A673 (cell line): Measurements from ENCODE around the gene EPHA8. TPM values are rescaled to one million over a fixed set of nuclear protein-coding genes. Genes with fewer than 3 reads are reported as not detected.

Source experiments
- BruUV-seq: library from RNA; stranded (reverse); fragments of 400-500 nt; replicated peaks from 2 replicates; lab custom pipeline; 2021; lab: Mats Ljungman, UMichigan
- CTCF ChIA-PET: fragments of 300-600 bp; sonication (Branson Sonifier 250); formaldehyde crosslinking; loops from one replicate; lab custom pipeline; 2022; ENCODE audit warnings: antibody characterized with exemption; lab: Charles Lee
- POLR2A ChIA-PET: fragments of 300-600 bp; sonication (Branson Sonifier 250); formaldehyde crosslinking; loops from one replicate; lab custom pipeline; 2022; ENCODE audit warnings: antibody characterized with exemption; ENCODE audit not compliant: low non-redundant PET; lab: Charles Lee
- DNase-seq: peaks from one replicate; pipeline ENCODE4 v3.0.0-alpha.2; 2015; ENCODE audit warnings: low spot score
- H3K27ac ChIP-seq: fragments of 200-600 bp; sonication (generic); 2 replicates; pipeline ENCODE4 v1.5.1; 2016; ENCODE audit warnings: mixed run types, low read depth, mild to moderate bottlenecking, mixed read lengths, antibody characterized with exemption, low read length; ENCODE audit not compliant: poor library complexity, severe bottlenecking
- H3K27me3 ChIP-seq: fragments of 200-600 bp; sonication (generic); replicated peaks from 2 replicates; pipeline ENCODE4 v1.6.1; 2017; ENCODE audit warnings: mixed run types, low read depth, mild to moderate bottlenecking, mixed read lengths, antibody characterized with exemption, low read length; ENCODE audit not compliant: insufficient read depth, poor library complexity
- H3K36me3 ChIP-seq: fragments of 200-600 bp; sonication (generic); 2 replicates; pipeline ENCODE4 v1.6.1; 2016; ENCODE audit warnings: mixed run types, mild to moderate bottlenecking, mixed read lengths, antibody characterized with exemption, low read length; ENCODE audit not compliant: insufficient read depth, poor library complexity, severe bottlenecking
- H3K4me1 ChIP-seq: fragments of 200-600 bp; sonication (generic); 2 replicates; pipeline ENCODE4 v1.6.1; 2017; ENCODE audit warnings: mixed run types, mild to moderate bottlenecking, mixed read lengths, antibody characterized with exemption, low read length; ENCODE audit not compliant: insufficient read depth, poor library complexity, severe bottlenecking
- H3K4me3 ChIP-seq: fragments of 200-600 bp; sonication (generic); 2 replicates; pipeline ENCODE4 v1.5.1; 2016; ENCODE audit warnings: low read depth, mixed run types, mild to moderate bottlenecking, mixed read lengths, low read length; ENCODE audit not compliant: poor library complexity, severe bottlenecking
- H3K9me3 ChIP-seq: fragments of 200-600 bp; sonication (generic); 2 replicates; pipeline ENCODE4 v1.6.1; 2016; ENCODE audit warnings: mixed run types, low read depth, mild to moderate bottlenecking, mixed read lengths, antibody characterized with exemption, low read length; ENCODE audit not compliant: poor library complexity, severe bottlenecking
- EZH2 ChIP-seq: fragments of 200-600 bp; sonication (generic); IDR thresholded peaks from 2 replicates; pipeline ENCODE4 v1.6.1; 2017; ENCODE audit warnings: borderline replicate concordance, low read depth, mild to moderate bottlenecking, mixed read lengths, antibody characterized with exemption, low read length; ENCODE audit not compliant: poor library complexity, severe bottlenecking
- intact Hi-C: fragments of 100-400 bp; cut with micrococcal nuclease; formaldehyde crosslinking; loops from one replicate; pipeline ENCODE4 v1.10.0; 2022; ENCODE audit not compliant: unreplicated experiment
- total RNA-seq: library from RNA; stranded (reverse); gene quantifications from 2 replicates; pipeline ENCODE4 v1.2.3, GENCODE V29; 2021
- TF ChIP-seq, protein P1 (sequence below): fragments of 300-800, 200-600 bp; sonication (generic); conservative IDR thresholded peaks from 2 replicates; pipeline ENCODE4 v1.5.1; 2017; ENCODE audit warnings: low read depth, mild to moderate bottlenecking, antibody characterized with exemption, low read length, moderate library complexity, mixed read lengths

The EPHA8 gene
- total RNA-seq, 1 experiment from 2014 or later = not detected

DNA sequence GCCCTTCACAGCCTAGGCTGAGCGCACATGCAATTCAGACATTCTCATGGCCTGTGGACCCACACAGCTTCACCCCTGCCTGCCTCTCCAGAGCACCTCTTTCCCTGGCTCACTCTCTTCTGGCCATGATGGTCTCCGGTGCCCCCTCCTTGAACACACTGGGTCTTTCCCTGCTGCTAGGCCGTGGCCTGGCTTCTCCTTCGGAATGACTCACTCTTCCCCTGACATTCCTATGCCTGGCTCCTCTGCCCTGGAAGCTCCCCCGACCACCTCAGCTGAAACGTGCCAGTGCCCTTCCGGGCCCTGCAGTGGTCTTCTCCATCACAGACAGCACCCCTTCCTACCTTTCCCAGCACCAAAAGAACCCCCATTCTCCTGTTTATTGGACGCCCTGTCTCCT lies 28.3 kb downstream of the EPHA8 start:
- POLR2A ChIA-PET = no interaction called here

DNA sequence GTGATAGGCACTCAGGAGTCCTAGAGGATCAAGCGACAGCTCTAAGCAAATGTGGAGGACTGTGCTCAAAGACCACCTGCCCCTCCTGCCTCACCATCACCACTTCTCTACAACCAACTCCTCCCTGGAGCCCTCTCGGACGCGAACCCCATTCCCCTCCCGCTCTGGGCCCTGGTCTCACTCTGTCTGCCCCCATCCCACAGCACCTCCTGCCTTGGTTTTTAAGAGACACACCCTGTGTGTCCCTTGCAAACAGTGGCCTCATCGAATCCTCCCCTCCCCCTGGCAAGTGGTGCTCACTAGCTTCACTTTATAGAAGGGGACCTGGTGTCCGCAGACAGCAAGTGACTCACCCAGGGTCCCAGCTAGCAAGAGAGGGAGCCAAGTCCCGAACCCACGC lies 28.8 kb downstream of the EPHA8 start:
- Histone ChIP-seq H3K36me3 (no peaks in the 10 kb centered on the region), H3K9me3 (no peaks in the 10 kb centered on the region), H3K27me3 (peaks cover 44% of the 10 kb centered on the region), H3K4me1 (no peaks in the 10 kb centered on the region), H3K4me3 (no peak overlapping the region), H3K27ac (no peak overlapping the region)
- intact Hi-C loops = no loop called here
- CTCF ChIA-PET = no interaction called here
- POLR2A ChIA-PET = no interaction called here
- TF ChIP-seq, protein P1, sequence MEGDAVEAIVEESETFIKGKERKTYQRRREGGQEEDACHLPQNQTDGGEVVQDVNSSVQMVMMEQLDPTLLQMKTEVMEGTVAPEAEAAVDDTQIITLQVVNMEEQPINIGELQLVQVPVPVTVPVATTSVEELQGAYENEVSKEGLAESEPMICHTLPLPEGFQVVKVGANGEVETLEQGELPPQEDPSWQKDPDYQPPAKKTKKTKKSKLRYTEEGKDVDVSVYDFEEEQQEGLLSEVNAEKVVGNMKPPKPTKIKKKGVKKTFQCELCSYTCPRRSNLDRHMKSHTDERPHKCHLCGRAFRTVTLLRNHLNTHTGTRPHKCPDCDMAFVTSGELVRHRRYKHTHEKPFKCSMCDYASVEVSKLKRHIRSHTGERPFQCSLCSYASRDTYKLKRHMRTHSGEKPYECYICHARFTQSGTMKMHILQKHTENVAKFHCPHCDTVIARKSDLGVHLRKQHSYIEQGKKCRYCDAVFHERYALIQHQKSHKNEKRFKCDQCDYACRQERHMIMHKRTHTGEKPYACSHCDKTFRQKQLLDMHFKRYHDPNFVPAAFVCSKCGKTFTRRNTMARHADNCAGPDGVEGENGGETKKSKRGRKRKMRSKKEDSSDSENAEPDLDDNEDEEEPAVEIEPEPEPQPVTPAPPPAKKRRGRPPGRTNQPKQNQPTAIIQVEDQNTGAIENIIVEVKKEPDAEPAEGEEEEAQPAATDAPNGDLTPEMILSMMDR = no peak
- TF ChIP-seq EZH2 = no peak
- BruUV-seq = no TSS peak
- DNase-seq = no peak

More for the DNA sequence above, 28.3 kb downstream of the EPHA8 start:
- TF ChIP-seq, protein P1 = no peak
- no peak for TF ChIP-seq EZH2
- H3K9me3 ChIP-seq = no peaks in the 10 kb centered on the region
- CTCF ChIA-PET = no interaction called here
- H3K4me3 ChIP-seq = no peak overlapping the region
- H3K27ac ChIP-seq = no peak overlapping the region
- no peak for DNase-seq
- intact Hi-C loops = no loop called here
- BruUV-seq = no TSS peak
- H3K36me3 ChIP-seq = no peaks in the 10 kb centered on the region
- peaks cover 44% of the 10 kb centered on the region for H3K27me3 ChIP-seq
- H3K4me1 ChIP-seq = no peaks in the 10 kb centered on the region

DNA sequence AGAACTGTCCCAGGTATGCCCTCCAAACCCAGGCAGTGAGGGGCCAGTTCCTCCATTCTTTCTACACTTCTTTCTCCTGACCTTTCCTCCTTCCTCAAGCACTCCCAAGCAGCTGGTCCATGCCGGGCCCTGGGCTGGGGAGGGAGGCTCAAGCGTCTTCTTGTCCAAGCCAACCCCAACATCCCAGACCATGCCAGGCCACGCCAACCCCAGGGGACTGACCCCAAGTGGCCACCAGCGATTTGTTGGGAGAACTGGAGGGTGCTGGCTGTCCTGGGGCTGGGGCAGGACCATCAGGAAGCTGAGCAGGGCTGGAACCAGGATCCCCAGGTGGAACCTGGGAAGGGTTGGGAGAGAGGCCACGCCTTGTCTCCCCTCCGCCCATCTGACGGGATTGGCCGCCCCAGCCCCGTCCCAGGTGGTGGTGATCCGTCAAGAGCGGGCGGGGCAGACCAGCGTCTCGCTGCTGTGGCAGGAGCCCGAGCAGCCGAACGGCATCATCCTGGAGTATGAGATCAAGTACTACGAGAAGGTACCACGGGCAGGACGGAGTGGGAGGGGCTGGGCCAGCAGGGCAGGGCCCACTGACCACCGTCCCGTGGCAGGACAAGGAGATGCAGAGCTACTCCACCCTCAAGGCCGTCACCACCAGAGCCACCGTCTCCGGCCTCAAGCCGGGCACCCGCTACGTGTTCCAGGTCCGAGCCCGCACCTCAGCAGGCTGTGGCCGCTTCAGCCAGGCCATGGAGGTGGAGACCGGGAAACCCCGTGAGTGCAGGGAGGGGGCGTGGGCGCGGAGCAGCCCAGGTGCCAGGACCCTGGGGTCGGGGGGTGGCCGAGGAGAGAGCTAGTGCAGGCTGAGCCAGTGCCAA lies 29.9 kb downstream of the EPHA8 start:
- no peak overlapping the region for H3K4me3 ChIP-seq
- intact Hi-C loops = no loop called here
- no TSS peak for BruUV-seq
- H3K27ac ChIP-seq = no peak overlapping the region
- no peaks in the 10 kb centered on the region for H3K36me3 ChIP-seq
- H3K27me3 ChIP-seq = peaks cover 49% of the 10 kb centered on the region
- no peaks in the 10 kb centered on the region for H3K9me3 ChIP-seq
- H3K4me1 ChIP-seq = no peaks in the 10 kb centered on the region
- CTCF ChIA-PET = no interaction called here
- POLR2A ChIA-PET = interaction anchor here (0.6 kb wide), 1 partner anchor 293 kb away, joined by 5 read pairs; no protein-coding TSS in a partner anchor
- DNase-seq = no peak
- TF ChIP-seq EZH2 = no peak
- TF ChIP-seq, protein P1 = no peak
